Measurements from ENCODE around the gene NUCB2.

NUCB2 gene

DNA sequence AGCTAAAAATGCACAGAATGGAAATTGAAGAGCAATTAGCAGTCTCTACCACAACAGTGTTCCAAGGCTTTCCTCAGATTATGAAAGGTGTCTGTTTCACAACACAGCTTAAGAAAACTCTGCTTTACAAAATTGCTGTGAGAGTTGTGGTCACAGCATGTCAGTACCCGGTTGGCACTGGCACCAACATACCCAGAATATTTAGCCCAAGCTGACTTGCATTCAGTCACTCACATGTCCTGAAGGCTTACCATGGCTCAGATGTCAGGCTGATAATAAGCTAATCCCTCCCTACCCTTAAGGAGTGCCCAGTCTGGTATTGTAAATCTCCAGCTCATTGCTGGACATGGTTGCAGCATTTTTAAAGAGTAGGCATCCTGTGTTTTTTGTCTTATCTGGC is 90.0 kb downstream of the NUCB2 start:
- no peak for TF ChIP-seq CTCF (IDR thresholded peaks at IDR 0.05)
- no peaks in the 10 kb centered on the region for H3K27me3 ChIP-seq (ENCODE audit: control insufficient read depth, insufficient read depth, low read length)
- no peak overlapping the region for H3K4me3 ChIP-seq (ENCODE audit: low read depth, low read length)

GRCh38 chr11:17368551-17368950 is 92.0 kb downstream of the NUCB2 start:
- no peaks in the 10 kb centered on the region for H3K27me3 ChIP-seq (ENCODE audit: control insufficient read depth, insufficient read depth, low read length)
- no peak overlapping the region for H2AFZ ChIP-seq
- no peak overlapping the region for H3K27ac ChIP-seq
- no peaks in the 10 kb centered on the region for H3K36me3 ChIP-seq (ENCODE audit: control insufficient read depth, insufficient read depth, low read length)
- H3K4me1 ChIP-seq: no peaks in the 10 kb centered on the region
- TF ChIP-seq CTCF (IDR thresholded peaks at IDR 0.05): no peak
- no peak overlapping the region for H3K4me2 ChIP-seq (ENCODE audit: low read length)
- H3K79me2 ChIP-seq: no peaks in the 10 kb centered on the region
- no peak overlapping the region for H3K4me3 ChIP-seq (ENCODE audit: low read depth, low read length)
- H3K9me3 ChIP-seq (ENCODE audit: control insufficient read depth, low read length): no peaks in the 10 kb centered on the region
- H3K9ac ChIP-seq: no peak overlapping the region

More for the DNA sequence above, 90.0 kb downstream of the NUCB2 start:
- H3K9ac ChIP-seq: no peak overlapping the region
- no peaks in the 10 kb centered on the region for H3K36me3 ChIP-seq (ENCODE audit: control insufficient read depth, insufficient read depth, low read length)
- H3K4me1 ChIP-seq: no peaks in the 10 kb centered on the region
- no peak overlapping the region for H2AFZ ChIP-seq
- no peak overlapping the region for H3K27ac ChIP-seq
- H3K9me3 ChIP-seq (ENCODE audit: control insufficient read depth, low read length): no peaks in the 10 kb centered on the region
- no peaks in the 10 kb centered on the region for H3K79me2 ChIP-seq
- no peak overlapping the region for H3K4me2 ChIP-seq (ENCODE audit: low read length)

GRCh38 chr11:17369094-17369493 is 92.6 kb downstream of the NUCB2 start:
- H3K9ac ChIP-seq: no peak overlapping the region
- TF ChIP-seq CTCF (IDR thresholded peaks at IDR 0.05): no peak
- H3K36me3 ChIP-seq (ENCODE audit: control insufficient read depth, insufficient read depth, low read length): no peaks in the 10 kb centered on the region
- H2AFZ ChIP-seq: no peak overlapping the region
- no peaks in the 10 kb centered on the region for H3K4me1 ChIP-seq
- H3K27me3 ChIP-seq (ENCODE audit: control insufficient read depth, insufficient read depth, low read length): no peaks in the 10 kb centered on the region
- H3K4me2 ChIP-seq (ENCODE audit: low read length): no peak overlapping the region
- no peak overlapping the region for H3K27ac ChIP-seq
- H3K9me3 ChIP-seq (ENCODE audit: control insufficient read depth, low read length): no peaks in the 10 kb centered on the region
- H3K79me2 ChIP-seq: no peaks in the 10 kb centered on the region
- H3K4me3 ChIP-seq (ENCODE audit: low read depth, low read length): no peak overlapping the region

GRCh38 chr11:17369684-17370243 is 93.2 kb downstream of the NUCB2 start:
- H3K27me3 ChIP-seq (ENCODE audit: control insufficient read depth, insufficient read depth, low read length): no peaks in the 10 kb centered on the region
- no peaks in the 10 kb centered on the region for H3K36me3 ChIP-seq (ENCODE audit: control insufficient read depth, insufficient read depth, low read length)
- H3K4me3 ChIP-seq (ENCODE audit: low read depth, low read length): no peak overlapping the region
- no peak overlapping the region for H3K9ac ChIP-seq
- no peak overlapping the region for H3K27ac ChIP-seq
- H3K4me1 ChIP-seq: no peaks in the 10 kb centered on the region
- H2AFZ ChIP-seq: no peak overlapping the region
- no peak overlapping the region for H3K4me2 ChIP-seq (ENCODE audit: low read length)
- no peak for TF ChIP-seq CTCF (IDR thresholded peaks at IDR 0.05)
- H3K9me3 ChIP-seq (ENCODE audit: control insufficient read depth, low read length): no peaks in the 10 kb centered on the region
- H3K79me2 ChIP-seq: no peaks in the 10 kb centered on the region

DNA sequence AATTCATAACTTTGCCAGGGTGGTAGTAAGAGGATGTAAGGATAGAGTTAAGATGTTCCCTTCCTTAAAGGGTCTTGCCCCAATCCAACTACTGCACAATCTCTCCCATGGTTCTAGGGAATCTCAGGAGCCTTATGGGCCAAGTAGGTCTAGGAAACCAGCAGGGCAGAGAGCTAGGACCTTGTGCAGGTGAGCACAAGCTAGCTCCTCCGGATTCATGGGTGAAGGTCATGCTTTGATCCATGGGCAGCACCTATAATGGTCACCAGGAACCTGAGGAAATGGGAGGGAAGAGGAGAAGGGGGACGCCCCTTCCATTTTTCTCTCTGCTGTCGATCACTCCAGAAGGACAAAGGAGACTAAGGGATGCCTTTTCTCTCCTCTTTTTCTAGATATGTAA is 95.1 kb downstream of the NUCB2 start:
- Histone ChIP-seq H3K4me1 (no peaks in the 10 kb centered on the region), H3K36me3 (ENCODE audit: control insufficient read depth, insufficient read depth, low read length) (no peaks in the 10 kb centered on the region), H3K27me3 (ENCODE audit: control insufficient read depth, insufficient read depth, low read length) (no peaks in the 10 kb centered on the region), H3K4me2 (ENCODE audit: low read length) (no peak overlapping the region), H3K79me2 (no peaks in the 10 kb centered on the region), H3K27ac (no peak overlapping the region), H2AFZ (no peak overlapping the region), H3K4me3 (ENCODE audit: low read depth, low read length) (no peak overlapping the region), H3K9me3 (ENCODE audit: control insufficient read depth, low read length) (no peaks in the 10 kb centered on the region), H3K9ac (no peak overlapping the region)
- TF ChIP-seq CTCF (IDR thresholded peaks at IDR 0.05): no peak

Data from parathyroid adenoma (tissue), 2 donors.